GM19035 (cell line): Measurements from ENCODE around the gene PRKAA2.

Experiments
- ATAC-seq: cut with Tn5 transposase; IDR thresholded peaks from one replicate; pipeline ENCODE4 v1.9.1; 2021; ENCODE audit not compliant: unreplicated experiment

Gene PRKAA2

DNA sequence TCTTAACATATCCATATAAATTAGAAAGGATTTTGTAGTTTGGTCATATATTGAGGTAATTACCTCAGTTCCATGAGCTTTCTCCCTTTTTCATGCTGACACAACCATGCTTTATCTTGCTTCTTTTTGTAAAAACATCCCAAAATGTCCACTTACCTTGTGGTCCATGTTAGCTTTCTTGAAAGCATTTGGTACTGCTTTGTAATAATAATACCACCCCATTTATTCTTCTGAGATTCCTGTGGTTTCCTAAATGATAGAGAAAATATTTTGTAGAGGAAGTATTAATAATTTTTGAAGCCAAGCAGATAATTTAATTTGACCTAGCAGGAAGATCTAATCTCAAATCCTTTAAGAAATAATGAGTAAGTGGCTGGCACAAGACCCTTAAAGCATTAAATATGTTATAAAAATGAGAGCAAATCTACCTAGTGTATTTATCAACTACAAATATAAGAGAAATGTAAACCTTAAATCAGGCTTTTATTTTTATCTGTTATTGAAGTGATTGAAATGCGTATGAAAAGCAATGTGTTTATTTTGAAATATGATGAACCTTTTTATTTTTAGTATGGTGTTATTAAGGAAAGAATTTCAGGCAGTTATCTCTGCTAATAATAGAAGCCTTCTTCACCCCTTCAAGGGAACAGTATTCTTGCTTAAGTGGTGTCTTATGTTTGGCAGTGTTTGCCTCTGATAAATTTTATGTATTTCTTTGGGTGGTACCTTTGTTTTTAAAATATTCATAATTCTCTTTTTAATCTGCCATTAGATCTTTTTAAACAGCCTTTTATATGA is 9.2 kb downstream of the PRKAA2 start:
- ATAC-seq: no peak

DNA sequence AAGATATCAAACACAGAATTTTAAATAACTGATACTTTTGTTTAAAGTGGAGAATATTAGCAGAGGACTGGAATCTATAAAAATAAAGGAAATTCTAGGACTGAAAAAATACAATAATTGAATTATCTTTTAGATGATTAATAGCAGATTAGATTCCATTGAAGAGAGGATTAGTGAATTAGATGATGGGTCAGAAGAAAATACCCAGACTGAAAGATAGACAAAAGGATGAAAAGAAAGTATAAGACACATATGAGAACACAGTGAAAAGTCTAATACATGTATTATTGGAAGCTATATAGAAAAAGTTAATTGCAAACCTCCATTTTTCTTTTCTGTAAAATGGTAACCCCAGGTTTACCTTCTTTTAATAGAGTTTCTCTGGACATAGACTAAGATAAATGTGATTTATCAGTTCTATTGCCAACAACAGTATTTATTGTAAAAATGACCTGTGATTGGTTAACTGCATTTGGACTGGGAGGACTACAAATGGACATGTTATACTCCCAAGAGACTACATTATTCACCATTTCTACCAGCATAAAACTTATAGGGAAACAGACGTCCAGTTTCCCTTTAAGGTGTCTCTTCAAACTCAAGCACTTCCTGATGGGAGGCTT is 11.0 kb downstream of the PRKAA2 start:
- no peak for ATAC-seq

DNA sequence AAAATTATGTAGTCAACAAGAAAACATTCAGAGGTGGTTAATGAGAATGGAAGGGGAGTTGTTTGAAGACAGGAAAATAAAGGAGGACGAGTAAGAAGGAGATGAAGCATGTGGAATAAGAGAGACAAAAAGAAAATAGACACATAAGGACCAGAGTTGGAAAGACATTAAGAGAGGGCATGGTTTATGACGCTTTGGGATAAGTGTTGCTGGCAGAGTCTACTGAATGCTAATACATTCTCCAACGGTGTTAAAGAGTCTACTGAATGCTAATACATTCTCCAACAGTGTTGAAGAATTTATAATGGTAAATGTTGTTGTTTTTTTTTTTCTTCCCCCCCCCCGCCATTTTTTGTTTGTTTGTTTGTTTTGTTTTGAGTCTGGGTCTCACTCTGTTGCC is 13.1 kb downstream of the PRKAA2 start:
- no peak for ATAC-seq

DNA sequence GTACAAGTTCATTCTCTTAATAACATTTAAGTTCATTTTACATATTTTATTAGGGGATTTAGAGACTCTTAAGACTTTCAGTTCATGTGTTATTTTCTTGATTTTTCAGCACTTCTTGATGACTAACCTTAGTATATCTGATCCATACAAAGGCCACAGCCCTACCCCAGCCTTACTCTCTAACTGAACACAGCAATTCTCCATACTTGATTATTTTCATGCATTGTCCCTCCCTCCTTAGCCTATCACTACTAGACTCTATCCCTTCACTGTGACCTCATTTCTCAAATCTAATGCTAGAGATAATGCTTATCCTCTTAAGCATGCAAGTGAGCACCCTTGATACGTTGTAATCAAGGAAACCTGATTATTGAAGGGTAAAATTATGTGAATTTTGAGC is 15.2 kb downstream of the PRKAA2 start:
- ATAC-seq: no peak

DNA sequence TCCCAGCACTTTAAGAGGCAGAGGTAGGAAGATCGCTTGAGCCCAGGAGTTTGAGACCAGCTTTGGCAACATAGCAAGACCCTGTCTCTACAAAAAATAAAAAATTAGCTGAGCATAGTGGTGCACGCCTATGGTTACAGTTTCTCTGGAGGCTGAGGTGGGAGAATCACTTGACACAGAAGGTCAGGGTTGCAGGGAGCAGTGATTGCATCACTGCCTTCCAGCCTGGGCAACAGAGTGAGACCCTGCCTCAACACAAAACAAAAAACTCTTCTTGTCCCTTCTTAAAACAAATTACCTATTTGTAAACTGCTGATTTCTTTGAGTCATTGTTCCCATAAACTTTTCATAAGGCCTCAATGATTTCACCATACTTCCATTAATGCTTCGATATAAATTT is 18.7 kb downstream of the PRKAA2 start:
- ATAC-seq: no peak

DNA sequence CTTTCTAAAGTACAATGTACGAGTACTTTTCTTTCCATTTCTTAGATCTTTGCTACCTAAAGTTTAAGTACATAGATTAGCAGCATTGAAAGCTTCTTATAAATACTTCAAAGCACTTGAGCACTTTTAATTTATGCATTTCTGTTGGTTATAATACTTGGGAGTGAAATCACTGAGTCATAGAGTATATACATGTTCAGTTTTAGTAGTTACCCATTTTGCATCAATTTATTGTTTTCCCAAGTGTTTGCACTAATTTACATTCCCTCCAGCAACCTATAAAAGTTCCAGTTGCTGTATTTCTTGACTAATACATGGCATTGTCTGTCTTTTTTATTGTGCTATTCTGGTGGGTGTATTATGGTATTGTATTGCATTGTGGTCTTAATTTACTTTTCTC is 20.3 kb downstream of the PRKAA2 start:
- no peak for ATAC-seq

DNA sequence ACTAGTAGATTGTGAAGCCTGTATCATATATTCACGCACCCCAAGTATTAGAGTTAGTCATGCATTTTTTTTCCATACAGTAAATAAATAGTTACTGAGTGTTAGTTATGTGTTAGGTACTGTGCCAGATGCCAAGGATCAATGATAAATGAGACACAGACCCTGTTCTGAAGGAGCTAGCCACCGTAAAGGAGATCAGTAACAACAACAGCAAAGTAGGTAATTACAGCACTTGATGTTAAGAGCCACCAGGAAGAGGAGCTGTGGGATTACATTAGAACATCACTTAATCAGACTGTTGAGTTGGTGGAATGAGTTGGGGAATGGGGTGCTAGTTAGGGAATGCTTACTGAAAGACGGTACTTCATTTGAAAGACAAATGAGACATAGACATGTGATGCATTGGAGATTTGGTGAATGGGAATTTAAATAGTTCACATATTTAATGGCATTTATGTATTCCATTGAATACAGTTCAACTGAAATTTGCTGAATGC is 21.0 kb downstream of the PRKAA2 start:
- no peak for ATAC-seq

DNA sequence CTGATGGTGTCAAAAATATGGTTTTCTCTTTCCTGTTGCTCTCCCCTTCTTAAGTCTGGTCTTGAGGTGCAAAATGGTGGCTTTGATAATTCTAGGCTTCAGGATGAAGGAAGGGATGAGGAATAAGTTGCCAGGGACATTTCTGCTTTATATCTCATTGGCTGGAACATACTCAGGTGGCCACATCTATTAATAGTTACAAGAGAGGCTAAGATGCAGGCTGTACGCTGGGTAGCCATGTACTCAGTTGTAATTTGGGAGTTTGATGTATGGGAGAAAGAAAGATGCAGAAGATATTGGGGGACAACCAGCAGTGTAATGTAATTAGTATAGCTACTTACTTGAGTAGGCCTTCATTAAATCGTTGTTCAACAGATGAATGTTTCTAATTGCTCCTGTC is 25.2 kb downstream of the PRKAA2 start:
- no peak for ATAC-seq

DNA sequence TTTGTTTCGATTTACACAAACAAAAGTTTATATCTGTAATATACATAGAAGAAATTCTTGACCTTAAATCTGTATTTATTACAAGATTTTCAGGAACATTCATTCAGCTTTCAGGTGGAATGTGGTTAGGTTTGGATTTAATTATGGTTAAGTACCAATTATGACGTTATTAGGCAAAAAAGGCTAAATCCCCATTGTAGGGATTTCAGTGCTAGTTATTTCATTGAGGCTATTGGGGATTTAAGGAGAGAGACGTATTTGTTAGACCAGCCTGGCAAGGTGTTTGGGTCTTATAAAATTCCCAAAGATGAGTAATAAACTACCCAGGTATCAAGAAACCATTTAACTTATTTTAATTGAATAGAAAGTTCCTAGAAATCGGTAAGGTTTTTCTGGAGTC is 26.0 kb downstream of the PRKAA2 start:
- no peak for ATAC-seq

DNA sequence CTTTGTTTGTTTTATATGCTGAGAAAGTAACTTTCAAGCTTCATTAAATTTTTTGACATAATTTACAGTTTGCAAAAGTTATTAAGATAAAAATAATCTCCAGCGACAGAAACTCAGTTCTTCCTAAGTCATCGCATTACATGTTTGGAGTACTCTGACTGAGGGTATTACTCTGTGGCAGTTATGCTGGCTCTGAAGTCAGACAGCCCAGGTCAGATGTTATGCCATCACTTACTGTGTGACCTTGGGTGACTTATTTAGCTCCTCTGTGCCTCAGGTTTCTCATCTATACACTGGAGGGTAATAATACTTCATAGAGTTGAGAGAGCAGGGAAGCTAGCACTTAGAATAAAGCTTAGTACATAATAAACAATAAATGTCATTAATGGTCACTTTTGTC is 26.4 kb downstream of the PRKAA2 start:
- ATAC-seq: no peak

DNA sequence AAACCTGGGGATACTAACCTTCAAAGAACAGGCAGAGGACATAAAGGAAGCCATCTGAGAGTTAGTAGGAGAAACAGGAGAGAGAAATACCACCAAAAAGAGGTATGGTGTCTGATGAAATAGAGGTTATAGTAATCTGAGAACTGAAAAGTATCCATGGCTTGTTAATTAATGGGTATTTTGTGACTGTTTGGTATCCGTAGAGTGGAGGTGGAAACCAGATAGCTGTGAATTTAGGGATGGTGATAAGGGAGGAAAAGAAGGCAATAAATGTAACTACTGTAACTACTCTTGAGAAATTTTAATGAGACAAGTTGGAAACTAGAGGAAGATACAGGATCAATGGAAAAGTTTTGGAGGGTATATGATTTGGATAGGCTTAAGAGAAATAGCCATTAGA is 27.5 kb downstream of the PRKAA2 start:
- no peak for ATAC-seq

DNA sequence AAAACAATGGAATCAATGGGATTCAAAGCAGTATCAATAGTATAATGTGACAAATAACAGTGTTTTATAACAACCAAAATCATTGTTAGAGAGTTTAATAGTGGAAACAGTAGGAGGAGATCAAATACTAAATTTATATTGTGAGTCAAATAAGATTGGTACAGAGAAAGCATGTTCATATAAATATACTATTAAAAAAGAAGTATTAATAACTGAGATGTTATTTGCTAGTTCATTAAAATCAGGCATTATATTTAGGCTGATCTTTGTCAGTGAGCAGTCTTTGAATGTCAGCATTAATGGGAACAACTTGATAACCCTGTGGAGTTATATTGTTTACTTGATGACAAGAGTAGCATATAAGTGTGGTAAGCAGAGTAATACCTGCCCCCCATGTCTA is 30.6 kb downstream of the PRKAA2 start:
- ATAC-seq: no peak

DNA sequence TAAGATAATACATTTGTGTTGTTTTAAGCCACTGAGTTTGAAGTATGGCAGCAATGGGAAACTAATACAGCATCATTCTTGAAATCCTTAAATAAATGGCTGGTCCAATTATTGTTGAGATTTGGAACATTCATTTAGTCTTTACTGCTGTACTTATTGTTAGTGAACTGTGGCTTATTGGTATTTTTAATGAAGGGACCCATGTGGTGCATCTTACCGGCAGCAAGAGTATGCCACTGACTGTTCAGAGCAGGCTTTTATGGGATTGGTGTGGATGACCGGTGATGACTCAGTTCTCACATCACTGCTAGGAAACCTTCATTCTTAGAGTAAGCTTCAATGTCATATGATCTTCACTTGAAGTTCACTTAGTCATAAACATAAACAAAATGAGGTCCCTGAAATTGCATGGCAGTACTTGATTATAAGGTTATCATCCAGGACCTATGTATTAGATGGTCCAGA is 31.5 kb downstream of the PRKAA2 start:
- ATAC-seq: no peak

DNA sequence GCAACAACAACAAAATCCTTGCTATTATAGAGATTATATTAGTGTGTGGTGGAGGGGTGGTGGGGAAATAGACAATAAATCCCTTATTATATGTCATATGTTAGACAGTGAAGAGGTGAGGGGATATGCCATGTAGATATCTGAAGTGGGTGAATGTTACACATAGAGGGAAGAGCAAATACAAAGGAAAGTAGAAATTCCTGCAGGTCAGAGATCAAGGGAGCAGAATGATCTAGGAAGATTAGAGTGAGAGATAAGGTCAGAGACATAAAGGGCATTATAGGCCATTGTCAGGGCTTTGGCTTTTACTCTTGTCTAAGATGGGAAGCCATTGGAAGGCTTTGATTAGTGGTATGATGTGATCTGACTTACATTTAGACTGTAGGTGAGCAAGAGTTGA is 38.5 kb downstream of the PRKAA2 start:
- no peak for ATAC-seq

DNA sequence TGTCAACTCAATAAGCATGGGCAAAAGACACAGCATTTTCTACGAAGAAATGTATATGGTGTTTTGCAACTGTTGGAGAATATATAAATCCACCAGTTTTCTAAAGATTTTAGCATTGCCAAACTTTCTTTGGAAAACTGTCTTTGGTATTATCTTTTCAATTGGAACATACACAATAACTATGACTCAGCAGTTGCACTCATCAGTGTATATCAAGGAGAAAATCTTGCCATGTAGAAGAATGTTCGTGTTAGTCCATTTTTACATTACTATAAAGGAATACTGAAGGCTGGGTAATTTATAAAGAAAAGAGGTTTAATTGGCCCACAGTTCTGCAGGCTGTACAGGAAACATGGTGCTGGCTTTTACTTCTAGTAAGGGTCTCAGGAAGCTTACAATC is 41.1 kb downstream of the PRKAA2 start:
- ATAC-seq: no peak

DNA sequence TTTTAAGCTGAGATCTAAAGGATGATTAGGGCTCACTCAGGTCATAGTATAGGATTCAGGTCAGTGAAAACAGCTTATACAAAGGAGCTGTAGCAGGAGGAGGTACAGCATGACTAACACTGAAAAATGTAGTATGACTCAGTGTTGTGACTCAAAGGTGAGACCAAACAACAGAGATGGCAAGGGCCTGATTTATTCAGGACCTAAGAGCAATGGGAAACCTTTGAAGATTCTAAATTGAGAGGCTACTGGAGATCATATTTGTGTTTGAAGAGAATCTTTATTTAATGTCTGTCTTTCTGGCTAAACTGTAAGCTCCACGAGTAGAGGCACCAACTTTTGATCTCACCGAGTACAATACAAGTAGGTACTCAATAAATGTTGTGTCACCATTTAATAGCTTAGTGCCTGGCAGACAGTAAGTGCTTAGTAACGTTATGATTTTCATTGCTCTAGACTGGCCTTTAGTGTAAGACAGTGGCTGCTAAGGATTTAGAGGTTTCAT is 43.5 kb downstream of the PRKAA2 start:
- ATAC-seq: no peak

DNA sequence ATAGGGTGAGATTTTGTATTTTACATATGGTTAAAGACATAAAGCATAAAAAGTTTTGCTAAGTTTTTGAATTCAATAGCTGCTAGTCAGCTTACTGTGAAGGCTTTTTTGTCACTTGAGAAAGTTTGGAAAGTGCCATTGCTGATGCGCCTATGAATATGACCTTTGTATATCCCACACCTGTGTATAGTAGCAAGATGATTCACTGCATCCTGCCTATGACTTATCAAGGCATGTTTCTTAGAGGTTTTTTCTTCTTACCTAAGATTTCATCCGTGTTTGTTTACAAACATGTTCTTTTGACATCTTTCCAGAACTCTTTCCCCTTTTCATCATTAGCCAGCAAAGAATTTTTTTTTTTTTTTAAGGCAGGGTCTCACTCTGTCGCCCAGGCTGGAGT is 51.5 kb downstream of the PRKAA2 start:
- ATAC-seq: no peak

DNA sequence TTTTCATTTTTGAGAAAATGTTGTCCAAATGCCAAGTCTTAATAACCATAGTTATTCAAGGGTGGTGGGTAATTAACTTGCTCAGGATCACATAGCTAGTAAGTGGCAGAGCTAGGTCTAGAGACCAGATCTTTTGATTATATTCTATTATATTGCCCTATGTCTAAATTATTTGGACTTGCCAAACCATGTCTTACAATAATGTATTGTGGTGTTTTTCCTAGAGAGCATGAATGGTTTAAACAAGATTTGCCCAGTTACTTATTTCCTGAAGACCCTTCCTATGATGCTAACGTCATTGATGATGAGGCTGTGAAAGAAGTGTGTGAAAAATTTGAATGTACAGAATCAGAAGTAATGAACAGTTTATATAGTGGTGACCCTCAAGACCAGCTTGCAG is 58.6 kb downstream of the PRKAA2 start:
- no peak for ATAC-seq

DNA sequence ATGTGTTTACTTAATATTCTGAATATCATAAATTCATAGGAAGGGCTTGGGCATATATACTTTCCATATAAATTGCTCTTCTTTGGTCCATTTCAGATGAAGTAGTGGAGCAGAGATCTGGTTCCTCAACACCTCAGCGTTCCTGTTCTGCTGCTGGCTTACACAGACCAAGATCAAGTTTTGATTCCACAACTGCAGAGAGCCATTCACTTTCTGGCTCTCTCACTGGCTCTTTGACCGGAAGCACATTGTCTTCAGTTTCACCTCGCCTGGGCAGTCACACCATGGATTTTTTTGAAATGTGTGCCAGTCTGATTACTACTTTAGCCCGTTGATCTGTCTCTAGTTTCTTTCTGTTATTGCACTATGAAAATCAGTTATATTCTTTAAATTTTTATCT is 62.3 kb downstream of the PRKAA2 start:
- ATAC-seq: no peak

DNA sequence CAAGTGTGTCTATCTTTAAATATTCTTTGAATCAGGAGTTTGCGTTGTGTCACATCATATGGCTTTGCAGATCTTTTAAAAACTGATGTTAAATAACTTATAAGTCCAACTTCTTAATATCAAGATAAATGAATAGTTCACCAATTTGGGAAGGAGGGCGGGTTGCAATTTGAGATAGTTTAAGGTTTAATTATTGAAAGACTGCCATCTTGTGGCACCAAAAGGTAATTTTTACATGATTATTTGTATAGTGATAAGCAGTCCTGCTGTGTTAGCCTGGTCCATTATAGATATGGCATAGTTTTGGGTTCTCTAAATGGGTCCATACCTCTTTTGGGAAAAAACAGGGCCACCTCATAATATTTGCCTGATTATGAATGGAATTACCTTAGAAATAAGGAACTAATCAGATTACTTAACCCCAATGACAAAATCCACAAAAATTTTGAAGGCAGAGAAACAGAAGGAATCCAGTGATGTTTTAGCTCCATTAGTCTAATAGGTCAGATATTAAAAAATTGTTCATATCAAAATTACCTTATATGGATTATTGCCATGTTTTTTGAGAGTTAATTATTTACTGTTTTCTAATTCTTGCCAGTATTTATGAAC is 64.3 kb downstream of the PRKAA2 start:
- peak; percentile 62 for ATAC-seq

DNA sequence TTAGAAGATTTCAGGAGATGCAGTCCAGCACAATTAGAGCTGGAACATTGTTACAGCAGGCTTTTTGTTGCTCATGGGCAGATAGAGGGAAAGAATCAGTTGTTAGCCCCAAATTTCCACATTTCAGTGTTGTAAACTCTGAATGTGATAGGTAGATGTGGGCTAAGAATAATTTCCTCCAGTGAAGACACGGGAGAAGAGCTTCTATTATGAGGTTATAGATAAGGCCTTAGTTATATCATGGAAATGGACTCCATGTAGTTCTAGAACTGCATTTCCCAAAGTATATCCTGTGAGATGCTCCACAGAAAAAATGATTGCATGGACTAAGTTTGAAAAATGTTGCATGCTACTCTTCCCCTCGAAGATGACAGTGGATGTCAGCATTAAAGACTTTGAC is 64.9 kb downstream of the PRKAA2 start:
- ATAC-seq: no peak

DNA sequence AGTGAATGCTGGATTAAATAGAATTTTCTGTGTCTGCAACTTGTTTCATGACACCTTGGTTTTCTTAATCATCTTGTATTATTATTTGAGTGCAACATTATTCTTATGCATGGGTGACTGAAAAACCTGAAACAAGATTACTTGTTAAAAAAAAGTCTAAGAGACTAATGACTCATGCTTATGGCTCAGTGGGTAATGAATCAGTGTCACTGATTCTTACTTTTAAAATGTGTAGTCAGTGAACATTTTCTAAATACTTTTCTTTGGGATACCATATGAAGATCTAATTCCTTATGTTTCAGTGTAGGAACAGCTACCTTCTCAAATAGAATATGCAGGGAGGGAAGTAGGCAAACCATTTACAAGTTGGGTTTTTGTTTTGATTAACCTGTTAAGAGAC is 65.5 kb downstream of the PRKAA2 start:
- ATAC-seq: no peak
